Measurements from ENCODE around the gene ZDHHC9.

The ZDHHC9 gene

GRCh38 chrX:129833153-129833990, 10.3 kb downstream of the ZDHHC9 start:
- no peak overlapping the region for H3K27ac ChIP-seq
- TF ChIP-seq CTCF (conservative IDR thresholded peaks at IDR 0.05; ENCODE audit: low read depth), result no peak
- DNase-seq (ENCODE audit: low spot score), result no peak
- CTCF ChIA-PET, result interaction anchor here (0.6 kb wide), 2 partner anchors 14 to 30 kb away, joined by 3 to 4 read pairs; no protein-coding TSS in a partner anchor
- POLR2A ChIA-PET (ENCODE audit: low non-redundant PET), result interaction anchor here (0.6 kb wide), 1 partner anchor 180 kb away, joined by 7 read pairs; no protein-coding TSS in a partner anchor

- POLR2A ChIA-PET (ENCODE audit: low non-redundant PET), result no interaction called here
- CTCF ChIA-PET, result interaction anchor here (0.5 to 0.8 kb wide), 3 partner anchors 9 to 65 kb away, joined by 3 to 4 read pairs (median 4); no protein-coding TSS in a partner anchor
- no peak for TF ChIP-seq CTCF (conservative IDR thresholded peaks at IDR 0.05; ENCODE audit: low read depth)
- no peak for DNase-seq (ENCODE audit: low spot score)
- no peak overlapping the region for H3K27ac ChIP-seq
These were observed 12.4 kb downstream of the ZDHHC9 start for GRCh38 chrX:129831091-129831885.

- H3K27ac ChIP-seq, result no peak overlapping the region
- no peak for TF ChIP-seq CTCF (conservative IDR thresholded peaks at IDR 0.05; ENCODE audit: low read depth)
- POLR2A ChIA-PET (ENCODE audit: low non-redundant PET), result no interaction called here
- CTCF ChIA-PET, result interaction anchor here (0.6 to 0.8 kb wide), 2 partner anchors 12 to 66 kb away, joined by 4 read pairs; no protein-coding TSS in a partner anchor
- DNase-seq (ENCODE audit: low spot score), result no peak
These were observed 13.2 kb downstream of the ZDHHC9 start for GRCh38 chrX:129830494-129830893.

GRCh38 chrX:129825746-129826505, 17.8 kb downstream of the ZDHHC9 start:
- ChIA-PET POLR2A (ENCODE audit: low non-redundant PET) (no interaction called here), CTCF (no interaction called here)
- no peak overlapping the region for H3K27ac ChIP-seq
- no peak for DNase-seq (ENCODE audit: low spot score)
- TF ChIP-seq CTCF (conservative IDR thresholded peaks at IDR 0.05; ENCODE audit: low read depth), result no peak

GRCh38 chrX:129824620-129825019, 19.1 kb downstream of the ZDHHC9 start:
- no peak for DNase-seq (ENCODE audit: low spot score)
- CTCF ChIA-PET, result no interaction called here
- POLR2A ChIA-PET (ENCODE audit: low non-redundant PET), result no interaction called here

More at GRCh38 chrX:129824620-129825019, 19.1 kb downstream of the ZDHHC9 start:
- H3K27ac ChIP-seq, result no peak overlapping the region
- no peak for TF ChIP-seq CTCF (conservative IDR thresholded peaks at IDR 0.05; ENCODE audit: low read depth)

Data from RWPE1 (cell line).